H1 (cell line): ENCODE results near the gene ZNF277. TPM values are rescaled to one million over a fixed set of nuclear protein-coding genes. Genes with fewer than 3 reads are reported as not detected.

Experiments
- CTCF ChIA-PET: fragments of 300-600 bp; sonication (Branson Sonifier 250); formaldehyde crosslinking; loops from one replicate; lab custom pipeline; 2021; ENCODE audit not compliant: partially characterized antibody; lab: Charles Lee
- POLR2A ChIA-PET: fragments of 300-600 bp; sonication (Branson Sonifier 250); formaldehyde crosslinking; loops from one replicate; lab custom pipeline; 2021; ENCODE audit warnings: inconsistent platforms; ENCODE audit not compliant: partially characterized antibody; lab: Charles Lee
- DNase-seq, 2 experiments: peaks; one replicate each; pipeline versions ENCODE4 v3.0.0 to v3.0.0-alpha.2; 2010 to 2022; ENCODE audit warnings: low spot score in 2 of 2, low read depth in 1 of 2, mixed read lengths in 1 of 2
- FAIRE-seq: peaks from 2 replicates; lab custom pipeline; 2011; peaks lifted over from hg19 to GRCh38; lab: Jason Lieb, UNC
- H2AFZ ChIP-seq: 2 replicates; pipeline ENCODE4 v1.8.1; 2012; ENCODE audit warnings: low read length, inconsistent platforms
- H2AK5ac ChIP-seq: 2 replicates; pipeline ENCODE4 v1.6.1; 2013; ENCODE audit warnings: low read depth, low read length
- H2BK120ac ChIP-seq: replicated peaks from 2 replicates; pipeline ENCODE3; 2013; ENCODE audit warnings: low read depth, low read length, inconsistent platforms
- H2BK12ac ChIP-seq: 2 replicates; pipeline ENCODE4 v1.6.1; 2013; ENCODE audit warnings: low read depth, low read length
- H2BK15ac ChIP-seq: 2 replicates; pipeline ENCODE4 v1.6.1; 2013; ENCODE audit warnings: low read length
- H2BK20ac ChIP-seq: 2 replicates; pipeline ENCODE4 v1.6.1; 2013; ENCODE audit warnings: low read length
- H2BK5ac ChIP-seq: 2 replicates; pipeline ENCODE4 v1.6.1; 2013; ENCODE audit warnings: low read depth, low read length
- H3K14ac ChIP-seq: 2 replicates; pipeline ENCODE4 v1.6.1; 2013; ENCODE audit warnings: inconsistent platforms; ENCODE audit not compliant: insufficient read length
- H3K18ac ChIP-seq: 2 replicates; pipeline ENCODE4 v1.6.1; 2013; ENCODE audit warnings: low read length; ENCODE audit errors: extremely low read depth
- H3K23ac ChIP-seq: 2 replicates; pipeline ENCODE4 v1.6.1; 2013; ENCODE audit warnings: inconsistent platforms; ENCODE audit not compliant: insufficient read length
- H3K23me2 ChIP-seq: 2 replicates; pipeline ENCODE4 v1.6.1; 2013; ENCODE audit warnings: low read depth, low read length
- H3K27ac ChIP-seq: 2 replicates; pipeline ENCODE4 v1.6.1; 2011; ENCODE audit warnings: low read depth, low read length, inconsistent platforms
- H3K27me3 ChIP-seq, 4 experiments: replicated peaks in 1 of 4; 1 replicate in 1 of 4; 2 replicates in 3 of 4; pipeline versions ENCODE4 v1.6.1 to v1.8.1; 2011 to 2013; ENCODE audit warnings: low read length in 3 of 4, mild to moderate bottlenecking in 3 of 4, inconsistent platforms in 2 of 4, mixed read lengths in 2 of 4, moderate library complexity in 1 of 4; ENCODE audit not compliant: control insufficient read depth in 3 of 4, insufficient read depth in 3 of 4; ENCODE audit errors: extremely low read depth in 1 of 4
- H3K36me3 ChIP-seq, 4 experiments: 2 replicates each; pipeline versions ENCODE4 v1.6.1 to v1.8.1; 2011 to 2013; ENCODE audit warnings: mild to moderate bottlenecking in 4 of 4, low read length in 3 of 4, moderate library complexity in 2 of 4, control low read depth in 1 of 4, inconsistent platforms in 1 of 4; ENCODE audit not compliant: insufficient read depth in 4 of 4, control insufficient read depth in 2 of 4
- H3K4ac ChIP-seq: replicated peaks from 2 replicates; pipeline ENCODE3; 2013; ENCODE audit warnings: low read length, low read depth, mixed read lengths, inconsistent platforms; ENCODE audit not compliant: insufficient read length
- H3K4me1 ChIP-seq, 4 experiments: replicated peaks in 1 of 4; 1 replicate in 1 of 4; 2 replicates in 3 of 4; pipeline versions ENCODE4 v1.6.1 to v1.8.1; 2011 to 2013; ENCODE audit warnings: low read length in 3 of 4, inconsistent platforms in 2 of 4, mixed read lengths in 1 of 4; ENCODE audit not compliant: insufficient read depth in 4 of 4, control insufficient read depth in 3 of 4
- H3K4me2 ChIP-seq, 2 experiments: 2 replicates each; pipeline versions ENCODE4 v1.6.1 to v1.8.1; 2011 to 2013; ENCODE audit warnings: low read depth in 2 of 2, low read length in 2 of 2, control low read depth in 1 of 2, inconsistent platforms in 1 of 2, mild to moderate bottlenecking in 1 of 2; ENCODE audit not compliant: insufficient read depth in 1 of 2
- H3K4me3 ChIP-seq, 4 experiments: fragments of 200-600, 300-600 bp in 1 of 4; sonication (generic), shearing (Covaris generic), sonication (Bioruptor Twin) in 1 of 4; 2 replicates each; pipeline versions ENCODE4 v1.5.1 to v1.8.1; 2011 to 2016; ENCODE audit warnings: low read length in 4 of 4, low read depth in 3 of 4, control low read depth in 2 of 4, inconsistent platforms in 2 of 4, mild to moderate bottlenecking in 2 of 4, mixed read lengths in 1 of 4, moderate library complexity in 1 of 4; ENCODE audit not compliant: insufficient read depth in 2 of 4; ENCODE audit errors: extremely low read depth in 1 of 4
- H3K56ac ChIP-seq: replicated peaks from 2 replicates; pipeline ENCODE3; 2013; ENCODE audit warnings: low read depth, mild to moderate bottlenecking, mixed read lengths, low read length, inconsistent platforms; ENCODE audit not compliant: insufficient read length
- H3K79me1 ChIP-seq: 2 replicates; pipeline ENCODE4 v1.6.1; 2013; ENCODE audit warnings: low read depth, low read length, control low read depth
- H3K79me2 ChIP-seq, 2 experiments: 2 replicates each; pipeline versions ENCODE4 v1.6.1 to v1.8.1; 2012 to 2013; ENCODE audit warnings: low read length in 2 of 2, mild to moderate bottlenecking in 2 of 2, inconsistent platforms in 1 of 2; ENCODE audit not compliant: insufficient read depth in 2 of 2, control insufficient read depth in 1 of 2
- H3K9ac ChIP-seq, 4 experiments: replicated peaks in 1 of 4; 1 replicate in 1 of 4; 2 replicates in 3 of 4; pipeline versions ENCODE4 v1.6.1 to v1.8.1; 2011 to 2013; ENCODE audit warnings: low read depth in 3 of 4, low read length in 3 of 4, control low read depth in 2 of 4, mild to moderate bottlenecking in 2 of 4, moderate library complexity in 2 of 4, inconsistent platforms in 1 of 4; ENCODE audit errors: extremely low read depth in 1 of 4
- H3K9me3 ChIP-seq, 2 experiments: 2 replicates each; pipeline versions ENCODE4 v1.6.1 to v1.8.1; 2012 to 2013; ENCODE audit warnings: mild to moderate bottlenecking in 2 of 2, moderate library complexity in 2 of 2, control low read depth in 1 of 2, inconsistent platforms in 1 of 2, low read depth in 1 of 2, low read length in 1 of 2, mixed read lengths in 1 of 2; ENCODE audit not compliant: insufficient read depth in 2 of 2
- H4K20me1 ChIP-seq, 2 experiments: replicated peaks in 1 of 2; 2 replicates each; pipeline versions ENCODE3 to v1.8.1; 2011 to 2013; ENCODE audit warnings: inconsistent platforms in 2 of 2, low read length in 2 of 2, mild to moderate bottlenecking in 1 of 2; ENCODE audit not compliant: insufficient read depth in 2 of 2, control insufficient read depth in 1 of 2
- H4K5ac ChIP-seq: 2 replicates; pipeline ENCODE4 v1.6.1; 2013; ENCODE audit warnings: low read length, low read depth, mixed read lengths, inconsistent platforms; ENCODE audit not compliant: insufficient read length
- H4K8ac ChIP-seq: 2 replicates; pipeline ENCODE4 v1.8.0; 2013; ENCODE audit warnings: mild to moderate bottlenecking, moderate library complexity, low read length, inconsistent platforms; ENCODE audit not compliant: insufficient read depth; ENCODE audit errors: extremely low read depth
- H4K91ac ChIP-seq: replicated peaks from 2 replicates; pipeline ENCODE3; 2013; ENCODE audit warnings: low read length, mixed read lengths, inconsistent platforms; ENCODE audit not compliant: insufficient read length
- ASH2L ChIP-seq: fragments of 200-600, 300-600 bp; sonication (generic); IDR thresholded peaks from one replicate; pipeline ENCODE4 v1.7.1; 2017; ENCODE audit warnings: low read length
- BCL11A ChIP-seq, 2 experiments: IDR thresholded peaks; one replicate each; pipeline ENCODE4 v1.6.1; 2011; ENCODE audit warnings: low read depth in 2 of 2, low read length in 2 of 2, mild to moderate bottlenecking in 2 of 2
- BRCA1 ChIP-seq: IDR thresholded peaks from 2 replicates; pipeline ENCODE4 v1.6.1; 2012; ENCODE audit warnings: low read depth, low read length, improper control_type of control experiment
- CREB1 ChIP-seq: IDR thresholded peaks from 2 replicates; pipeline ENCODE4 v1.6.1; 2012; ENCODE audit warnings: inconsistent platforms
- CTBP2 ChIP-seq: IDR thresholded peaks from 2 replicates; pipeline ENCODE4 v1.7.0; 2011; ENCODE audit warnings: borderline replicate concordance, mild to moderate bottlenecking, moderate library complexity, mixed read lengths, low read length; ENCODE audit not compliant: insufficient read depth, insufficient read length
- EP300 ChIP-seq, 2 experiments: IDR thresholded peaks; 1 replicate in 1 of 2; 2 replicates in 1 of 2; pipeline ENCODE4 v1.6.1; 2011 to 2012; ENCODE audit warnings: low read depth in 2 of 2, low read length in 2 of 2, mild to moderate bottlenecking in 2 of 2, borderline replicate concordance in 1 of 2, inconsistent platforms in 1 of 2, moderate library complexity in 1 of 2
- JUND ChIP-seq: IDR thresholded peaks from 2 replicates; pipeline ENCODE4 v1.6.1; 2011; ENCODE audit warnings: mild to moderate bottlenecking, improper control_type of control experiment, low read length
- KDM5A ChIP-seq: fragments of 200-600 bp; IDR thresholded peaks from 2 replicates; pipeline ENCODE4 v1.7.1; 2012; ENCODE audit warnings: mild to moderate bottlenecking, low read length, inconsistent platforms, mixed read lengths
- NANOG ChIP-seq: IDR thresholded peaks from 2 replicates; pipeline ENCODE4 v1.6.1; 2011; ENCODE audit warnings: low read length, low read depth, mild to moderate bottlenecking, inconsistent platforms; ENCODE audit not compliant: insufficient read depth, poor library complexity, severe bottlenecking
- POLR2A ChIP-seq, 2 experiments: IDR thresholded peaks; 1 replicate in 1 of 2; 2 replicates in 1 of 2; pipeline ENCODE4 v1.6.1; 2011; ENCODE audit warnings: low read depth in 2 of 2, low read length in 2 of 2, mild to moderate bottlenecking in 2 of 2; ENCODE audit errors: control extremely low read depth in 1 of 2
- POLR2AphosphoS5 ChIP-seq: IDR thresholded peaks from 2 replicates; pipeline ENCODE4 v1.6.1; 2011; ENCODE audit warnings: low read depth, low read length
- RFX5 ChIP-seq: IDR thresholded peaks from 2 replicates; pipeline ENCODE4 v1.6.1; 2011; ENCODE audit warnings: low read depth, low read length, improper control_type of control experiment, borderline replicate concordance
- SAP30 ChIP-seq: fragments of 300-600 bp; sonication (generic); IDR thresholded peaks from 2 replicates; pipeline ENCODE4 v1.7.1; 2012; ENCODE audit warnings: low read length, moderate library complexity, mild to moderate bottlenecking, inconsistent platforms; ENCODE audit not compliant: insufficient read depth, insufficient replicate concordance
- SIX5 ChIP-seq: IDR thresholded peaks from 2 replicates; pipeline ENCODE4 v1.6.1; 2011; ENCODE audit warnings: mild to moderate bottlenecking, low read depth, low read length
- TCF12 ChIP-seq: IDR thresholded peaks from 2 replicates; pipeline ENCODE4 v1.6.1; 2011; ENCODE audit warnings: low read depth, mild to moderate bottlenecking, low read length
- YY1 ChIP-seq: IDR thresholded peaks from 2 replicates; pipeline ENCODE4 v1.6.1; 2011; ENCODE audit warnings: low read depth, mild to moderate bottlenecking, low read length
- WGBS, 2 experiments: shearing (Covaris generic) in 1 of 2; methylation state at CpG; one replicate each; pipeline versions ENCODE4 v1.1.6 to v1.1.7; 2013 to 2015; ENCODE audit warnings: low lambda C conversion rate in 2 of 2, mixed read lengths in 2 of 2, inconsistent platforms in 1 of 2, low coverage in 1 of 2, missing lambda C conversion rate in 1 of 2; ENCODE audit not compliant: insufficient replicate concordance in 2 of 2, insufficient coverage in 1 of 2, insufficient read length in 1 of 2; ENCODE audit errors: extremely low coverage in 1 of 2, missing lambda C conversion rate in 1 of 2; 5-methylcytosine and 5-hydroxymethylcytosine counted together
- polyA plus RNA-seq, 7 experiments: library from polyadenylated mRNA; depleted of rRNA in 3 of 7; stranded (reverse) in 5 of 7; unstranded in 2 of 7; fragments of >200 nt in 5 of 7; fragments of 200-250 nt in 2 of 7; gene quantifications; 1 replicate in 5 of 7; 2 replicates in 1 of 7; 4 replicates in 1 of 7; pipeline versions ENCODE4 v1.2.1 to v1.2.3, GENCODE V29; 2011 to 2013; ENCODE audit warnings: missing spikeins in 2 of 7, mixed read lengths in 2 of 7
- total RNA-seq: library from RNA; stranded (reverse); fragmentation: NEBNext Ultra II Directional; extraction: Animal tissue kit (Norgen Biotek cat#: 25700); gene quantifications from 2 replicates; pipeline ENCODE4 v1.2.1, GENCODE V29; 2021

Gene ZNF277
- total and polyA plus RNA-seq, 2 of the 8 experiments (the other 6 are each of a cell fraction or from before 2014, with no cell fraction given): 5.1 to 21.7 TPM

DNA sequence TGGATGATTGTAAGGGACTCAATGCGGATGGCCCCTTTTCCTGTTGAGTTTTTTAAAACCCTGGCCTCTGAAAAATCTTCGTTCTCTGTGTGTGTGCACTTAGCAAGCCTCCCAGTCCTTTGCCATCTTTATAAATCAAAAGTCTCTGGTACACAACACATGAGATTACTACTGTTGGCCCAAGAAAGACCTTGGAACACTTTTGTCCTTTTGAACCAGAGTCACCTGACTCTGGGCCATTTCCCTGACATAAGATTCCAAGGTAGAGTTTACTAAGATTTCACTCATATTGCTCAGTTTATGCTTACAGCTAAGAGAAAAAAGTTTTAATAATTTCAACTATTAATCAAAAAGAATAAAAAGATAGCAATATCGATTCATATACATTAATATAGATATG, 179.0 kb downstream of the ZNF277 start:
- Histone ChIP-seq H2AFZ (no peak overlapping the region), H3K14ac (no peak overlapping the region), H2BK20ac (no peak overlapping the region), H3K56ac (no peak overlapping the region), H3K4me2 (no peak overlapping the region), H2AK5ac (no peak overlapping the region), H3K23me2 (no peaks in the 10 kb centered on the region), H3K9ac (no peak overlapping the region), H2BK15ac (no peak overlapping the region), H3K79me2 (no peaks in the 10 kb centered on the region), H4K8ac (no peak overlapping the region), H3K36me3 (no peaks in the 10 kb centered on the region), H3K4me3 (no peak overlapping the region), H2BK12ac (no peak overlapping the region), H4K91ac (no peak overlapping the region), H3K9me3 (no peaks in the 10 kb centered on the region), H3K27me3 (no peaks in the 10 kb centered on the region), H2BK5ac (no peak overlapping the region), H3K27ac (no peak overlapping the region), H3K4ac (no peak overlapping the region), H3K23ac (no peak overlapping the region), H4K5ac (no peak overlapping the region), H2BK120ac (no peak overlapping the region), H3K79me1 (no peaks in the 10 kb centered on the region), H4K20me1 (no peaks in the 10 kb centered on the region), H3K18ac (no peak overlapping the region), H3K4me1 (no peaks in the 10 kb centered on the region)
- no peak for FAIRE-seq
- ChIA-PET POLR2A (interaction anchor here (1.0 to 1.4 kb wide), 2 partner anchors 180 to 644 kb away, joined by 3 to 4 read pairs; no protein-coding TSS in a partner anchor), CTCF (interaction anchor here (0.7 to 2.3 kb wide), 9 partner anchors 15 to 633 kb away, joined by 3 to 9 read pairs (median 3); no protein-coding TSS in a partner anchor)
- no peak for DNase-seq
- no peak for TF ChIP-seq CREB1
- TF ChIP-seq JUND: no peak
- no peak for TF ChIP-seq YY1
- TF ChIP-seq POLR2AphosphoS5: no peak
- TF ChIP-seq NANOG: no peak
- TF ChIP-seq BCL11A (IDR thresholded peaks at IDR 0.05; ENCODE audit: low read depth in 2 of 2, low read length in 2 of 2): no peak
- no peak for TF ChIP-seq EP300 (IDR thresholded peaks at IDR 0.05; ENCODE audit: borderline replicate concordance in 1 of 2, low read depth in 2 of 2, low read length in 2 of 2)
- TF ChIP-seq KDM5A: no peak
- TF ChIP-seq POLR2A (IDR thresholded peaks at IDR 0.05; ENCODE audit: control extremely low read depth in 1 of 2, low read depth in 2 of 2, low read length in 2 of 2): no peak
- no peak for TF ChIP-seq RFX5
- no peak for TF ChIP-seq SAP30
- no peak for TF ChIP-seq ASH2L
- no peak for TF ChIP-seq BRCA1
- TF ChIP-seq SIX5: no peak
- TF ChIP-seq CTBP2: no peak
- TF ChIP-seq TCF12: no peak
- 88% methylated on average over 3 of the region's 3 CpGs; no CpG with 5 or more reads in 1 of the 2 experiments for WGBS, 2 experiments
